Fibroblast of lung (primary cell): ENCODE data around the gene TTC33. TPM values are rescaled to one million over a fixed set of nuclear protein-coding genes. Genes with fewer than 3 reads are reported as not detected.
A peak's percentile ranks its signal among the peaks of the same experiment; 100 is the strongest.

ENCODE experiments used
- DNase-seq, 2 donors: peaks; one replicate each; pipeline versions ENCODE4 v3.0.0 to v3.0.0-alpha.2; 2010; ENCODE audit warnings: low read depth in 2 of 2
- H2AFZ ChIP-seq: 2 replicates; pipeline ENCODE4 v1.5.1; 2012; ENCODE audit warnings: low read length, control low read depth, inconsistent platforms
- H3K27ac ChIP-seq: 2 replicates; pipeline ENCODE4 v1.5.1; 2011; ENCODE audit warnings: low read length, control low read depth; ENCODE audit not compliant: insufficient read depth
- H3K27me3 ChIP-seq: 2 replicates; pipeline ENCODE4 v1.5.1; 2011; ENCODE audit warnings: mild to moderate bottlenecking, low read length; ENCODE audit not compliant: control insufficient read depth, insufficient read depth
- H3K36me3 ChIP-seq: 2 replicates; pipeline ENCODE4 v1.5.1; 2011; ENCODE audit warnings: low read length; ENCODE audit not compliant: control insufficient read depth, insufficient read depth
- H3K4me1 ChIP-seq: 2 replicates; pipeline ENCODE4 v1.5.1; 2011; ENCODE audit warnings: low read length; ENCODE audit not compliant: control insufficient read depth, insufficient read depth; ENCODE audit errors: extremely low read depth
- H3K4me2 ChIP-seq: 2 replicates; pipeline ENCODE4 v1.5.1; 2011; ENCODE audit warnings: low read length, control low read depth; ENCODE audit not compliant: insufficient read depth; ENCODE audit errors: extremely low read depth
- H3K4me3 ChIP-seq, 4 experiments: fragments of 200-600 bp in 1 of 4; sonication (generic) in 1 of 4; replicated peaks in 1 of 4; 2 replicates each; pipeline ENCODE4 v1.5.1; 2011 to 2016; ENCODE audit warnings: low read length in 4 of 4, low read depth in 3 of 4, mild to moderate bottlenecking in 3 of 4, control low read depth in 2 of 4, inconsistent platforms in 1 of 4, mixed read lengths in 1 of 4; ENCODE audit not compliant: insufficient read depth in 1 of 4; ENCODE audit errors: control extremely low read depth in 1 of 4
- H3K79me2 ChIP-seq: 2 replicates; pipeline ENCODE4 v1.5.1; 2012; ENCODE audit warnings: mild to moderate bottlenecking, low read length, inconsistent platforms; ENCODE audit not compliant: control insufficient read depth, insufficient read depth
- H3K9ac ChIP-seq: 2 replicates; pipeline ENCODE4 v1.5.1; 2011; ENCODE audit warnings: mild to moderate bottlenecking, low read length, control low read depth; ENCODE audit not compliant: insufficient read depth
- H3K9me3 ChIP-seq: 2 replicates; pipeline ENCODE4 v1.5.1; 2012; ENCODE audit warnings: low read depth, low read length; ENCODE audit not compliant: control insufficient read depth, insufficient read depth
- H4K20me1 ChIP-seq: 2 replicates; pipeline ENCODE4 v1.5.1; 2011; ENCODE audit warnings: low read length; ENCODE audit not compliant: control insufficient read depth, insufficient read depth; ENCODE audit errors: extremely low read depth
- CTCF ChIP-seq, 2 donors: IDR thresholded peaks in 1 of 2; conservative IDR thresholded peaks in 1 of 2; 1 replicate in 1 of 2; 2 replicates in 1 of 2; pipeline ENCODE4 v1.5.1; 2011 to 2012; ENCODE audit warnings: low read length in 2 of 2, control low read depth in 1 of 2, inconsistent platforms in 1 of 2, low read depth in 1 of 2, mild to moderate bottlenecking in 1 of 2
- EZH2 ChIP-seq: IDR thresholded peaks from 2 replicates; pipeline ENCODE4 v1.5.1; 2012; ENCODE audit warnings: low read length, control low read depth, mild to moderate bottlenecking; ENCODE audit errors: missing control alignments
- polyA plus RNA-seq, 2 donors: library from polyadenylated mRNA; depleted of rRNA in 1 of 2; stranded (reverse) in 1 of 2; unstranded in 1 of 2; fragments of >200 nt; gene quantifications; 2 replicates each; pipeline ENCODE4 v1.2.1, GENCODE V29; 2011 to 2012; ENCODE audit warnings: missing spikeins in 1 of 2
- total RNA-seq: library from RNA; depleted of rRNA; stranded (reverse); fragments of >200 nt; gene quantifications from 2 replicates; pipeline ENCODE4 v1.2.1, GENCODE V29; 2014

Gene TTC33
- total and polyA plus RNA-seq, 2 donors (not counting 1 experiment from before 2014, with no cell fraction given): 8.7 to 16.3 TPM

- TF ChIP-seq CTCF (conservative IDR thresholded peaks at IDR 0.05 in 1 of 2, IDR thresholded peaks at IDR 0.05 in 1 of 2; ENCODE audit: low read depth in 1 of 2, low read length in 2 of 2): no peak
- TF ChIP-seq EZH2: peak; percentile 72
- DNase-seq: peak; percentile 31 to 46
- H3K27me3 ChIP-seq: no peaks in the 10 kb centered on the region
- H3K36me3 ChIP-seq: no peaks in the 10 kb centered on the region
- H3K79me2 ChIP-seq: peaks cover 57% of the 10 kb centered on the region
- H3K4me3 ChIP-seq: peak overlapping the region; percentile 79 to 95 (median 84)
- H3K27ac ChIP-seq: peak overlapping the region; percentile 24
- H3K9me3 ChIP-seq: no peaks in the 10 kb centered on the region
- H4K20me1 ChIP-seq: no peaks in the 10 kb centered on the region
- peak overlapping the region; percentile 94 for H3K4me2 ChIP-seq
- H3K4me1 ChIP-seq: peaks cover 2% of the 10 kb centered on the region
- H3K9ac ChIP-seq: no peak overlapping the region
- peak overlapping the region; percentile 54 for H2AFZ ChIP-seq
Measured at GRCh38 chr5:40681363-40682153, 74.2 kb downstream of the TTC33 start.

GRCh38 chr5:40680741-40681362, 74.9 kb downstream of the TTC33 start:
- peak in 1 of 2 donors; percentile 34 for TF ChIP-seq CTCF (conservative IDR thresholded peaks at IDR 0.05 in 1 of 2, IDR thresholded peaks at IDR 0.05 in 1 of 2; ENCODE audit: low read depth in 1 of 2, low read length in 2 of 2)
- TF ChIP-seq EZH2: no peak
- H3K4me1 ChIP-seq: peaks cover 2% of the 10 kb centered on the region
- H2AFZ ChIP-seq: peak overlapping the region; percentile 54
- no peaks in the 10 kb centered on the region for H3K9me3 ChIP-seq
- no peaks in the 10 kb centered on the region for H3K36me3 ChIP-seq
- H3K4me3 ChIP-seq: peak overlapping the region; percentile 79 to 95 (median 84)
- H3K9ac ChIP-seq: peak overlapping the region; percentile 8
- peak overlapping the region; percentile 24 for H3K27ac ChIP-seq
- H3K27me3 ChIP-seq: no peaks in the 10 kb centered on the region
- H3K79me2 ChIP-seq: peaks cover 54% of the 10 kb centered on the region
- peak in 1 of 2 donors; percentile 61 for DNase-seq
- no peaks in the 10 kb centered on the region for H4K20me1 ChIP-seq
- peak overlapping the region; percentile 94 for H3K4me2 ChIP-seq

- H3K79me2 ChIP-seq: peaks cover 50% of the 10 kb centered on the region
- H3K4me2 ChIP-seq: peak within 1 kb of the TSS; percentile 97
- H3K9ac ChIP-seq: peak within 1 kb of the TSS; percentile 63
- no peaks in the 10 kb centered on the region for H3K27me3 ChIP-seq
- peak within 1 kb of the TSS; percentile 79 to 95 (median 84) for H3K4me3 ChIP-seq
- no peaks in the 10 kb centered on the region for H3K9me3 ChIP-seq
- H3K27ac ChIP-seq: peak within 1 kb of the TSS; percentile 78
- H3K36me3 ChIP-seq: no peaks in the 10 kb centered on the region
- H2AFZ ChIP-seq: peak within 1 kb of the TSS; percentile 83
- DNase-seq: no peak
- peaks cover 2% of the 10 kb centered on the region for H3K4me1 ChIP-seq
- no peaks in the 10 kb centered on the region for H4K20me1 ChIP-seq
- TF ChIP-seq CTCF (conservative IDR thresholded peaks at IDR 0.05 in 1 of 2, IDR thresholded peaks at IDR 0.05 in 1 of 2; ENCODE audit: low read depth in 1 of 2, low read length in 2 of 2) (no peak), EZH2 (no peak)
Measured at GRCh38 chr5:40679913-40680681, 75.7 kb downstream of the TTC33 start, which contains the start of gene PTGER4. PTGER4 (plus strand) TSS chr5:40679915; CDS start chr5:40680994, 1,079 bp downstream.
